HG03196 (cell line): ENCODE results near the gene ATG13.
"Not testable (repeated sequence)": the region's sequence is repeated elsewhere in the genome, so short reads cannot be mapped to it uniquely, and the experiment has no call there.

ENCODE experiments used
- ATAC-seq: cut with Tn5 transposase; IDR thresholded peaks from one replicate; pipeline ENCODE4 v1.9.1; 2021; ENCODE audit not compliant: unreplicated experiment

Gene ATG13

GRCh38 chr11:46642627-46643335, 25.4 kb downstream of the ATG13 start:
- ATAC-seq = no peak

GRCh38 chr11:46643531-46643930, 26.2 kb downstream of the ATG13 start:
- no peak for ATAC-seq

- ATAC-seq = no peak
These were observed 26.6 kb downstream of the ATG13 start for GRCh38 chr11:46643986-46644385.

GRCh38 chr11:46649180-46649738, 31.9 kb downstream of the ATG13 start:
- ATAC-seq = no peak

- ATAC-seq = no peak
These were observed 38.3 kb downstream of the ATG13 start for GRCh38 chr11:46655631-46656030.

- ATAC-seq = no peak
These were observed 39.8 kb downstream of the ATG13 start for GRCh38 chr11:46657186-46657585.

GRCh38 chr11:46658259-46658658, 40.9 kb downstream of the ATG13 start:
- no peak for ATAC-seq

GRCh38 chr11:46659908-46660307, 42.6 kb downstream of the ATG13 start:
- no peak for ATAC-seq

- no peak for ATAC-seq
These were observed 44.5 kb downstream of the ATG13 start for GRCh38 chr11:46661836-46662235.

- ATAC-seq = no peak
These were observed 45.0 kb downstream of the ATG13 start for GRCh38 chr11:46662366-46662765.

GRCh38 chr11:46663277-46663940, 46.1 kb downstream of the ATG13 start:
- ATAC-seq = no peak

- no peak for ATAC-seq
These were observed 47.3 kb downstream of the ATG13 start for GRCh38 chr11:46664612-46665011.

GRCh38 chr11:46665356-46665755, 48.0 kb downstream of the ATG13 start:
- no peak for ATAC-seq

- no peak for ATAC-seq
These were observed 49.2 kb downstream of the ATG13 start for GRCh38 chr11:46666516-46666915.

GRCh38 chr11:46667043-46667481, 49.7 kb downstream of the ATG13 start:
- ATAC-seq = no peak

GRCh38 chr11:46668480-46669085, 51.2 kb downstream of the ATG13 start:
- no peak for ATAC-seq

GRCh38 chr11:46669711-46670139, 52.4 kb downstream of the ATG13 start:
- ATAC-seq = no peak

GRCh38 chr11:46670521-46670920, 53.2 kb downstream of the ATG13 start:
- ATAC-seq = not testable (repeated sequence)

- no peak for ATAC-seq
These were observed 54.6 kb downstream of the ATG13 start for GRCh38 chr11:46671958-46672315.

- ATAC-seq = no peak
These were observed 55.1 kb downstream of the ATG13 start for GRCh38 chr11:46672381-46672839.

- ATAC-seq = no peak
These were observed 56.5 kb downstream of the ATG13 start for GRCh38 chr11:46673713-46674462.
